ENCODE data around the gene PIAS1.

DNA sequence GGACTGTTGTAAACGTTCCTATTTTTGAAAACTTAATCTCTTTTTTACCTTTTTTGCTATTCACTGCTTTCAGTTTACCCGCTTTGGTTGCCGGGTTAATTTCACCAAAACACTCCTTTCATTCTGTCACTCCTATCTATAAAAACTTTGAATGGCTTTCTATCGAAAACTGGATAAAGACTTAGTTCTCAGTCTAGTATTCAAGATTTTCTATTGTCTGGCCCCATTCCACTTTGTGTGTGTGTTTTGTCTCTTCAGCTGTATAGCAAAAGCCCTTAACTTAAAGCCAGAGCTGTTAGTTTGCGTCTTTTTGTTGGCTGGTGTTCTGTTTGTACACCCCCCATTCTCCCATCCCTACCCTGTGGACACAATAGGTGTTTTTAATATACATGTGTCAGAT, 7.5 kb downstream of the PIAS1 start:
- TF ChIP-seq, protein P1, sequence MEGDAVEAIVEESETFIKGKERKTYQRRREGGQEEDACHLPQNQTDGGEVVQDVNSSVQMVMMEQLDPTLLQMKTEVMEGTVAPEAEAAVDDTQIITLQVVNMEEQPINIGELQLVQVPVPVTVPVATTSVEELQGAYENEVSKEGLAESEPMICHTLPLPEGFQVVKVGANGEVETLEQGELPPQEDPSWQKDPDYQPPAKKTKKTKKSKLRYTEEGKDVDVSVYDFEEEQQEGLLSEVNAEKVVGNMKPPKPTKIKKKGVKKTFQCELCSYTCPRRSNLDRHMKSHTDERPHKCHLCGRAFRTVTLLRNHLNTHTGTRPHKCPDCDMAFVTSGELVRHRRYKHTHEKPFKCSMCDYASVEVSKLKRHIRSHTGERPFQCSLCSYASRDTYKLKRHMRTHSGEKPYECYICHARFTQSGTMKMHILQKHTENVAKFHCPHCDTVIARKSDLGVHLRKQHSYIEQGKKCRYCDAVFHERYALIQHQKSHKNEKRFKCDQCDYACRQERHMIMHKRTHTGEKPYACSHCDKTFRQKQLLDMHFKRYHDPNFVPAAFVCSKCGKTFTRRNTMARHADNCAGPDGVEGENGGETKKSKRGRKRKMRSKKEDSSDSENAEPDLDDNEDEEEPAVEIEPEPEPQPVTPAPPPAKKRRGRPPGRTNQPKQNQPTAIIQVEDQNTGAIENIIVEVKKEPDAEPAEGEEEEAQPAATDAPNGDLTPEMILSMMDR (IDR thresholded peaks at IDR 0.05) = no peak
- TF ChIP-seq EZH2 (IDR thresholded peaks at IDR 0.05; ENCODE audit: borderline replicate concordance, insufficient read depth, low read depth, low read length, poor library complexity, severe bottlenecking) = no peak
